Measurements from ENCODE around the gene SLAMF6.
"Not testable (repeated sequence)": the region's sequence is repeated elsewhere in the genome, so short reads cannot be mapped to it uniquely, and the experiment has no call there.

Gene SLAMF6

DNA sequence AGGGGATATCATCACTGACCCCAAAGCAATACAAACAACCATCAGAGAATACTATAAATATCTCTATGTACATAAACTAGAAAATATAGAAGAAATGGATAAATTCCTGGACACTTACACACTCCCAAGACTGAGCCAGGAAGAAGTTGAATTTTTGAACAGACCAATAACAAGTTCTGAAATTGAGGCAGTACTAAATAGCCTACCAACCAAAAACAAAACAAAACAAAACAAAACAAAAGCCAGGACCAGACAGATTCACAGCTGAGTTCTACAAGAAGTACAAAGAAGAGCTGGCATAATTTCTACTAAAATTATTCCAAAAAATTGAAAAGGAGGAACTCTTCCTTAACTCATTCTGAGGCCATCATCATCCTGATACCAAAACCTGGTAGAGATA, 37.8 kb upstream of the SLAMF6 start:
- DNase-seq (ENCODE audit: low read depth), result no peak
- TF ChIP-seq, protein P1, sequence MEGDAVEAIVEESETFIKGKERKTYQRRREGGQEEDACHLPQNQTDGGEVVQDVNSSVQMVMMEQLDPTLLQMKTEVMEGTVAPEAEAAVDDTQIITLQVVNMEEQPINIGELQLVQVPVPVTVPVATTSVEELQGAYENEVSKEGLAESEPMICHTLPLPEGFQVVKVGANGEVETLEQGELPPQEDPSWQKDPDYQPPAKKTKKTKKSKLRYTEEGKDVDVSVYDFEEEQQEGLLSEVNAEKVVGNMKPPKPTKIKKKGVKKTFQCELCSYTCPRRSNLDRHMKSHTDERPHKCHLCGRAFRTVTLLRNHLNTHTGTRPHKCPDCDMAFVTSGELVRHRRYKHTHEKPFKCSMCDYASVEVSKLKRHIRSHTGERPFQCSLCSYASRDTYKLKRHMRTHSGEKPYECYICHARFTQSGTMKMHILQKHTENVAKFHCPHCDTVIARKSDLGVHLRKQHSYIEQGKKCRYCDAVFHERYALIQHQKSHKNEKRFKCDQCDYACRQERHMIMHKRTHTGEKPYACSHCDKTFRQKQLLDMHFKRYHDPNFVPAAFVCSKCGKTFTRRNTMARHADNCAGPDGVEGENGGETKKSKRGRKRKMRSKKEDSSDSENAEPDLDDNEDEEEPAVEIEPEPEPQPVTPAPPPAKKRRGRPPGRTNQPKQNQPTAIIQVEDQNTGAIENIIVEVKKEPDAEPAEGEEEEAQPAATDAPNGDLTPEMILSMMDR (conservative IDR thresholded peaks at IDR 0.05; ENCODE audit: low read length), result no peak
- H3K4me3 ChIP-seq (ENCODE audit: low read length), result no peak overlapping the region

DNA sequence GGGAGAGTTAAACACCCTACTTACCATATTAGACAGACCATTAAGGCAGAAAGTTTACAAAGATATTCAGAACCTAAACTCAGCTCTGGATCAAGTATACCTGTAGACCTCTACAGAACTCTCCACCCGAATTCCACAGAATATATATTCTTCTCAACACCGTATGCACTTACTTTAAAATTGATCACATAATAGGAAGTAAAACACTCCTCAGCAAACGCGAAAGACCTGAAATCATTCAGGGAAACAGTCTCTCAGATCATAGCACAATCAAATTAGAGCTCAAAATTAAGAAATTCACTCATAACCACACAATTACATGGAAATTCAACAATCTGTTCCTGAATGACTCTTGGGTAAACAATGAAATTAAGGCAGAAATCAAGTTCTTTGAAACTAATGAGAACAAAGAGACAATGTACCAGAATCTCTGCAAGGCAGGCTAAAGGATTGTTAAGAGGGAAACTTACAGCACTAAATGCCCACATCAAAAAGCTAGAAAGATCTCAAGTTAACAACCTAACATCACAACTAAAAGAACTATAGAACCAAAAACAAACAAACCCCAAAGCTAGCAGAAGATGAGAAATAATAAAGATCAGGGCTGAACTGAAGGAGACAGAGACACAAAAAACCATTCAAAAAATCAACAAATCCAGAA, 37.1 kb upstream of the SLAMF6 start:
- TF ChIP-seq, protein P1 (conservative IDR thresholded peaks at IDR 0.05; ENCODE audit: low read length), result no peak
- DNase-seq (ENCODE audit: low read depth), result no peak
- H3K4me3 ChIP-seq (ENCODE audit: low read length), result no peak overlapping the region

DNA sequence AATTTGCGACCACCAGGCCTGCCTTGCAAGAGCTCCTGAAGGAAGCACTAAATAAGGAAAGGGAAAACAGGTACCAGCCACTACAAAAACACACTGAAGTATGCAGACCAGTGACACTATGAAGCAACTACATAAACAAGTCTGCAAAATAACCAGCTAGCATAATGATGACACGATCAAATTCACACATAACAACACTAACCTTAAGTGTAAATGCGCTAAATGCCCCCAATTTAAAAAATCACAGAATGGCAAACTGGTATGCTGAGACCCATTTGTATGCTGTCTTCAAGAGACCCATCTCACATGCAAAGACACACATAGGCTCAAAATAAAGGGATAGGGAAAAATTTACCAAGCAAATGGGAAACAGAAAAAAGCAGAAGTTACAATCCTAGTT, 36.4 kb upstream of the SLAMF6 start:
- not testable (repeated sequence) for H3K4me3 ChIP-seq (ENCODE audit: low read length)

DNA sequence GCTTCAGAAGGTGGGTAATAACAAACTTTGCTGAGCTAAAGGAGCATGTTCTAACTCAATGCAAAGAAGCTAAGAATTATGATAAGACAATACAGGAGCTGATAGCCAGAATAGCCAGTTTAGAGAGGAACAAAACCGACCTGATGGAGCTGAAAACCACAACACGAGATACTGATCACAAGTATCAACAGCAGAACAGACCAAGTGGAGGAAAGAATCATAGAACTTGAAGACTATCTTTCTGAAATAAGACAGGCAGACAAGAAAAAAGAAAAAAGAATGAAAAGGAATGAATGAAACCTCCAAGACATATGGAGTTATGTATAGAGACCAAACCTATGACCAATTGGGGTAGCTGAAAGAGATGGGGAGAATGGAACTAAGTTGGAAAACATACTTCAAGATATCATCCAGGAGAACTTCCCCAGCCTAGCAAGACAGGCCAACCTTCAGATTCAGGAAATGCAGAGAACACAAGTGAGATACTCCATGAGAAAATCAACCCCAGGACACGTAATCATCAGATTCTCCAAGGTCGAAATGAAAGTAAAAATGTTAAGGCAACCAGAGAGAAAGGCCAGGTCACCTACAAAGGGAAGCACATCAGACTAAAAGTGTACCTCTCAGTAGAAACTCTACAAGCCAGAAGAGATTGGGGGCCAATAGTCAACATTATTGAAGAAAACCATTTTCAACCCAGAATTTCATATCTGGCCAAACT, 35.8 kb upstream of the SLAMF6 start:
- DNase-seq (ENCODE audit: low read depth), result no peak
- H3K4me3 ChIP-seq (ENCODE audit: low read length), result no peak overlapping the region
- TF ChIP-seq, protein P1 (conservative IDR thresholded peaks at IDR 0.05; ENCODE audit: low read length), result no peak

More for the DNA sequence above, 36.4 kb upstream of the SLAMF6 start:
- DNase-seq (ENCODE audit: low read depth), result not testable (repeated sequence)

DNA sequence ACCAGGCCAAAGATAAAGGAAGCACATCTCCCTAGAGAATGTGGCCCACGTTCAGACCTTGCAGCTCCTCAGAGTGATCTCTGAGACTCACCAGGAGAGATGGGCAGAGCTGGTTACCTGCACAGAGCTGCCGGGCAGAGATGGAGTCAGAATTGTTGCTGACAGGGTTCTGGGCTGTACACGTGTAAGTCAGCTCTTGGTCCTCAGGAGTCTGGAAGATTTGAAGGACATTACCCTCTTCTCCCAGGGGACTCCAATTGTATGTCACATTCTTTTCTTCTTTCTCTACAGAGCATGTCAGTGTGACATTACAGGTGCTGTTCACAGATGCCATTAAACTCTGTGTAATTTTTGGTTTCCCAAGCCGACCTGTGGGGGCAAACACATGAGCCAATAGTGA, 30.7 kb upstream of the SLAMF6 start:
- TF ChIP-seq, protein P1 (conservative IDR thresholded peaks at IDR 0.05; ENCODE audit: low read length), result no peak
- no peak overlapping the region for H3K4me3 ChIP-seq (ENCODE audit: low read length)
- DNase-seq (ENCODE audit: low read depth), result no peak

DNA sequence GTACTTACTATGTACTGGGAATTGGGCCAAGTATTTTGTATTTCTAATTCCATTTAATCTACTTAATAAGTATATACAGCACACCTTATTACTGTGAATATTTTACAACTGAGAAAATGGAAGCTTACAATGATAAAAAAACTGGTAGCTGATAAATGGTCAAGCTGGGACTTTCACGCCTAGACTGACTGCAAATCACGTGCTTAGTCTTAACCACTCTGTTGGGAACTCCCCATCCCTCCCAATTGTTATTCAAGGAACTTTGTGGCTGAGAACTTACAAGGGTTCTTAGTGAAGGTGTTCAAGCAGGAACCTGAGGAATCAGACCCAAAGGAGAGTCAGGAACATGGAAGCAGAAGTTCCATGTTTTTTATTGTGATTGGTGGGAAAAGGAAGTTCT, 29.4 kb upstream of the SLAMF6 start:
- DNase-seq (ENCODE audit: low read depth), result no peak
- no peak overlapping the region for H3K4me3 ChIP-seq (ENCODE audit: low read length)
- TF ChIP-seq, protein P1 (conservative IDR thresholded peaks at IDR 0.05; ENCODE audit: low read length), result no peak

DNA sequence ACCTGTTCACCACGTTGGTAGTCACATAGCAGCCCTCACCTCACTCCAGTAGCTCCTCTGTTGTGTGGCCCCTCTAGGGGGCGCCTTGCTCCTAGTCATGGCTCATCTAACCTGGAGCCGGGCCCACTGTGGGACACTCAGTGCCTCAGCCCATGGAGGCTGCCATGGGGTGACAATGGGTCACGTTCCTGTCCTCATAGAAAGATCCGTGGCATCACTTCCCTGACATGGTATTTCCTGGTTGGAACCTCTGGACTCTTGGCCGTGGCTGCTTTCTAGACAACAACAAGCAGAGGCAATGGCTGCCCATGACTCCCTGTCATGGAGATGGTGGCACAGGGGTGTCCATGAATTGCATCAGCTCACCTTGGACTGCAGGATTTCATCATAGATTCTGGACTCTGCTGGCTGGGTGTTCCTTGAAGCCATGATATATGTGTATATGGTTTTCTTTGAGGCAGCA, 27.5 kb upstream of the SLAMF6 start:
- DNase-seq (ENCODE audit: low read depth), result no peak
- TF ChIP-seq, protein P1 (conservative IDR thresholded peaks at IDR 0.05; ENCODE audit: low read length), result no peak
- no peak overlapping the region for H3K4me3 ChIP-seq (ENCODE audit: low read length)
